Stomach (tissue), 9 donors: ENCODE results near the gene SWAP70. TPM values are rescaled to one million over a fixed set of nuclear protein-coding genes. Genes with fewer than 3 reads are reported as not detected.

Source experiments
- DNase-seq, 2 donors: peaks; one replicate each; pipeline versions ENCODE4 v3.0.0 to v3.0.0-alpha.2; 2013 to 2019
- H3K27ac ChIP-seq, 5 donors: fragments of 200-600 bp in 4 of 5; sonication (generic) in 4 of 5; one replicate each; pipeline ENCODE4 v1.5.1; 2013 to 2019; ENCODE audit warnings: mild to moderate bottlenecking in 1 of 5, moderate library complexity in 1 of 5
- H3K27me3 ChIP-seq, 3 donors: fragments of 200-600 bp; sonication (generic); one replicate each; pipeline ENCODE4 v1.5.1; 2017 to 2019; ENCODE audit warnings: mixed run types in 1 of 3
- H3K36me3 ChIP-seq, 4 donors: fragments of 200-600 bp; sonication (generic); 1 replicate in 3 of 4; 2 replicates in 1 of 4; pipeline ENCODE4 v1.5.1; 2016 to 2019
- H3K4me1 ChIP-seq, 4 donors: fragments of 200-600 bp; sonication (generic); one replicate each; pipeline ENCODE4 v1.5.1; 2016 to 2019
- H3K4me3 ChIP-seq, 4 donors: fragments of 200-600 bp; sonication (generic) in 3 of 4; one replicate each; pipeline ENCODE4 v1.5.1; 2016 to 2019; ENCODE audit warnings: mild to moderate bottlenecking in 1 of 4
- H3K9me3 ChIP-seq, 4 donors: fragments of 200-600 bp; sonication (generic); one replicate each; pipeline ENCODE4 v1.5.1; 2016 to 2019
- CTCF ChIP-seq, 7 experiments: fragments of 450-650 bp in 4 of 7; fragments of 200-600 bp in 3 of 7; sonication (generic) in 3 of 7; IDR thresholded peaks; one replicate each; pipeline ENCODE4 v1.5.1; 2016 to 2019; ENCODE audit warnings: antibody characterized with exemption in 7 of 7, control low read depth in 2 of 7, mild to moderate bottlenecking in 1 of 7
- EP300 ChIP-seq: sonication (generic); formaldehyde crosslinking; IDR thresholded peaks from one replicate; pipeline ENCODE4 v1.6.1; 2017; ENCODE audit warnings: antibody characterized with exemption
- POLR2A ChIP-seq, 4 donors: fragments of 450-650 bp; IDR thresholded peaks; one replicate each; pipeline ENCODE4 v1.6.1; 2016; ENCODE audit warnings: antibody characterized with exemption in 4 of 4, control low read depth in 2 of 4, mild to moderate bottlenecking in 1 of 4, moderate library complexity in 1 of 4
- POLR2AphosphoS5 ChIP-seq, 3 donors: sonication (generic); formaldehyde crosslinking; IDR thresholded peaks; one replicate each; pipeline ENCODE4 v1.6.1; 2016; ENCODE audit warnings: antibody characterized with exemption in 3 of 3
- WGBS, 5 donors: extraction: QIAGEN DNeasy Blood & Tissue Kit in 3 of 5; methylation state at CpG; one replicate each; pipeline versions ENCODE4 v1.1.5 to v1.1.7; 2013 to 2018; 5-methylcytosine and 5-hydroxymethylcytosine counted together
- intact Hi-C: fragments of 100-400 bp; cut with DNase I; formaldehyde crosslinking; loops from one replicate; pipeline ENCODE4 v1.15.1; 2023; ENCODE audit warnings: low total_unique reads
- polyA plus RNA-seq, 3 donors: library from polyadenylated mRNA; stranded (reverse); fragments of 200-250 nt; gene quantifications; one replicate each; pipeline ENCODE4 v1.2.3, GENCODE V29; 2013
- total RNA-seq, 5 donors: library from RNA; depleted of rRNA; stranded (reverse); fragments of >200 nt; gene quantifications; one replicate each; pipeline versions ENCODE4 v1.1.0 to v1.2.3, GENCODE V29; 2014 to 2016
- donor health status: healthy with polysubstance abuse.
- donor health status: Bipolar disorder and iron deficiency.
- donor health status: healthy.

Gene SWAP70
- total and polyA plus RNA-seq, 8 donors, result 5.1 to 39.5 (median 18.3) TPM

- Histone ChIP-seq H3K4me1 (peaks cover 0 to 26% (median 10%) of the 10 kb centered on the region in 4 donors), H3K9me3 (no peaks in the 10 kb centered on the region), H3K36me3 (no peaks in the 10 kb centered on the region), H3K27ac (no peak overlapping the region), H3K27me3 (no peaks in the 10 kb centered on the region), H3K4me3 (no peak overlapping the region)
- WGBS, 5 donors, result 37 to 62% (median 44%) methylated on average over 3 of the region's 3 CpGs
- intact Hi-C loops, result no loop called here
- TF ChIP-seq POLR2A (IDR thresholded peaks at IDR 0.05), result no peak
- TF ChIP-seq EP300, result no peak
- no peak for TF ChIP-seq POLR2AphosphoS5 (IDR thresholded peaks at IDR 0.05)
- no peak for TF ChIP-seq CTCF (IDR thresholded peaks at IDR 0.05)
- no peak for DNase-seq
Measured at GRCh38 chr11:9675691-9676090, 11.8 kb downstream of the SWAP70 start.

GRCh38 chr11:9677951-9678350 is 14.1 kb downstream of the SWAP70 start:
- intact Hi-C loops, result no loop called here
- TF ChIP-seq CTCF (IDR thresholded peaks at IDR 0.05), result no peak
- TF ChIP-seq POLR2A (IDR thresholded peaks at IDR 0.05), result no peak
- no peak for TF ChIP-seq EP300
- TF ChIP-seq POLR2AphosphoS5 (IDR thresholded peaks at IDR 0.05), result no peak
- no peaks in the 10 kb centered on the region for H3K36me3 ChIP-seq
- DNase-seq, result no peak
- no peak overlapping the region for H3K4me3 ChIP-seq
- H3K9me3 ChIP-seq, result no peaks in the 10 kb centered on the region
- peaks cover 0 to 39% (median 17%) of the 10 kb centered on the region in 4 donors for H3K4me1 ChIP-seq
- H3K27ac ChIP-seq, result no peak overlapping the region
- H3K27me3 ChIP-seq, result no peaks in the 10 kb centered on the region

- Histone ChIP-seq H3K4me1 (peaks cover 0 to 39% (median 17%) of the 10 kb centered on the region in 4 donors), H3K9me3 (no peaks in the 10 kb centered on the region), H3K27me3 (no peaks in the 10 kb centered on the region), H3K36me3 (no peaks in the 10 kb centered on the region), H3K27ac (no peak overlapping the region), H3K4me3 (no peak overlapping the region)
- intact Hi-C loops, result no loop called here
- TF ChIP-seq POLR2A (IDR thresholded peaks at IDR 0.05) (no peak), POLR2AphosphoS5 (IDR thresholded peaks at IDR 0.05) (no peak)
- 88 to 95% (median 90%) methylated on average over 4 of the region's 4 CpGs for WGBS, 5 donors
- no peak for DNase-seq
Measured at GRCh38 chr11:9678576-9678975, 14.7 kb downstream of the SWAP70 start.

- no peak for DNase-seq
- no peaks in the 10 kb centered on the region for H3K27me3 ChIP-seq
- H3K4me3 ChIP-seq, result no peak overlapping the region
- H3K9me3 ChIP-seq, result no peaks in the 10 kb centered on the region
- H3K36me3 ChIP-seq, result peaks cover 0 to 1% (median 0%) of the 10 kb centered on the region in 4 donors
- TF ChIP-seq POLR2AphosphoS5 (IDR thresholded peaks at IDR 0.05), result no peak
- no peak for TF ChIP-seq CTCF (IDR thresholded peaks at IDR 0.05)
- no peak for TF ChIP-seq POLR2A (IDR thresholded peaks at IDR 0.05)
- H3K4me1 ChIP-seq, result peaks cover 0 to 31% (median 15%) of the 10 kb centered on the region in 4 donors
- intact Hi-C loops, result no loop called here
- 84 to 95% (median 92%) methylated on average over 4 of the region's 4 CpGs for WGBS, 5 donors
- no peak overlapping the region for H3K27ac ChIP-seq
Measured at GRCh38 chr11:9680028-9680427, 16.2 kb downstream of the SWAP70 start.

GRCh38 chr11:9681583-9682372 is 17.9 kb downstream of the SWAP70 start:
- intact Hi-C loops, result no loop called here
- TF ChIP-seq EP300, result no peak
- TF ChIP-seq POLR2AphosphoS5 (IDR thresholded peaks at IDR 0.05), result no peak
- TF ChIP-seq CTCF (IDR thresholded peaks at IDR 0.05), result no peak
- no peak for TF ChIP-seq POLR2A (IDR thresholded peaks at IDR 0.05)
- Histone ChIP-seq H3K4me3 (no peak overlapping the region), H3K27me3 (no peaks in the 10 kb centered on the region), H3K9me3 (no peaks in the 10 kb centered on the region), H3K27ac (peak overlapping the region in 3 of 5 donors; percentile 7 to 42 (median 42)), H3K36me3 (peaks cover 0 to 13% (median 1%) of the 10 kb centered on the region in 4 donors), H3K4me1 (peaks cover 0 to 17% (median 8%) of the 10 kb centered on the region in 4 donors)
- peak in 1 of 2 donors; percentile 33 for DNase-seq
- WGBS, 5 donors, result 68 to 98% (median 83%) methylated on average over 2 of the region's 2 CpGs
